NCI-H1092 (cell line): ENCODE measurements around the gene DISC1.
"Not testable (repeated sequence)": the region's sequence is repeated elsewhere in the genome, so short reads cannot be mapped to it uniquely, and the experiment has no call there.

Experiments used
- DNase-seq: peaks from one replicate; lab custom pipeline; 2025; lab: John Stamatoyannopoulos, UW

Gene DISC1

DNA sequence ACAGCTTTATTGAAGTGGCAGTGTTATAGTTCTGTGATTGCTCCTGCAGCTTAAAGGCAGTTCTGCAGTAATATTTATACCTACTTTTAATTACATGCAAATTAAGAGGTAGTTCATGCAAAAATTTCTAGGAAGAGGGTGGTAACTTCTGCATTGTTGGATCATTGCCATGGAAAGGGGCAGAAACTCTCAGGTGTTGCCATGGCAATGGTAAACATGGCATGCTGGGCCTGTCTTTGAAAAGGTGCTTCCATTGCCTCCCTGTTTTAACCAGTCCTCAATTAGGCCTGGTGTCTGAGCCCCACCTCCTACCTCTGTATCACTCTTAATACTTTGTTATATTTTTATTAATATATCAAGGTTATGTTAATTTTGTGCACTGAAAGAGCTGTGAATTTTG lies 104.7 kb downstream of the DISC1 start:
- no peak for DNase-seq

GRCh38 chr1:231733063-231733462 lies 106.5 kb downstream of the DISC1 start:
- no peak for DNase-seq

GRCh38 chr1:231733672-231734071 lies 107.1 kb downstream of the DISC1 start:
- no peak for DNase-seq

DNA sequence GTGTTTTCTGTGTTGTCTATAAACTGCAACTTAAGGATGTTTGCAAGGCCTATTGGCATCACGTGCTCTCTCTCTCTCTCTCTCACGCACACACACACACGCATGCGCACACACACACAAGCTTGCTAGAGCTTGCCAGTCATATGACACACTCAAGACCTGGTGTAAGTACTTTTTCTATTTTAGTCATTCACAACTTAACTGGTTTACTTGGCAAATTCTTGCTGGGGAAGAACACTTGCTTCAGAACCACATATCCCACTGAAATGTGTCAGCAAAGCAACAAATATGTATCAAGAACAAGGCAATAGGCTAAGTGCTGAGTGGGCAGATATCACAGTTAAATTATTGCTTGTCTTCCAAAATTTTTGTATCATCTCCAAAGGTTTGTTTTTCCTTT lies 107.8 kb downstream of the DISC1 start:
- no peak for DNase-seq

- no peak for DNase-seq
These were observed 108.8 kb downstream of the DISC1 start for GRCh38 chr1:231735411-231735810.

DNA sequence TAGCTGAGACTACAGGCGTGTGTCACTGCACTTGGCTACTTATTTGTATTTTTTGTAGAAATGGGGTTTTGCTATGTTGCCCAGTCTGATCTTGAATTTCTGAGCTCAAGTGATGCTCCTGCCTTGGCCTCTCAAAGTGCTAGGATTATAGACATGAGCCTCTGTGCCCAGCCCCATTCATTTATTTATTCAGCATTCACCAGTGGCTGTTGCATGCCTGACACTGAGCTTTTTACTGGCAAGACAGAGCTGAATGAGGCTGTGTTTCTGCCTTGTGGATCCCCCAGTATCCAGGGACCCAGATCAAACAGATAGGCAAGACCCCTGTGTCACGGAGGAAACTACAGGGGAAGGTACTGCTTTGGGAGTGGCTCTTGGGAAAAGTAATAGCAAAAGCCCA lies 109.4 kb downstream of the DISC1 start:
- no peak for DNase-seq

DNA sequence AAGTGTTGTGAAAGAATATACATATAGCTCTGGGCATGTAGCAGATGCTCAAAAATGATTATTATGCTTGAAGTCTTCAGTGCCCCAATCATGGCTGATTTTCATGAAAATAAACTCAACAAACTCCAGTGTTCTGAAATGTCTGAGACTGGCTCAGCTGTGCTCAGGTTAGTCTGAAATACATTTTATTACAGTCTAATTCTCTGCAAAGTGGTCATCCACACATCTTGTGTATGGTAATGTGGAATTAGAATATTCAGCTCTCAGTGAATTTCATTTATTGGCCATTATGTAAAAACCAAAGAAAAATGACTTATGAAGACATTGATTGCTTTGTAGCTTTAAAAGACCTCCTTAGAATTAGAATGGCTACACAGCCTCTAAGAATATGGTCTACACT lies 109.9 kb downstream of the DISC1 start:
- no peak for DNase-seq

DNA sequence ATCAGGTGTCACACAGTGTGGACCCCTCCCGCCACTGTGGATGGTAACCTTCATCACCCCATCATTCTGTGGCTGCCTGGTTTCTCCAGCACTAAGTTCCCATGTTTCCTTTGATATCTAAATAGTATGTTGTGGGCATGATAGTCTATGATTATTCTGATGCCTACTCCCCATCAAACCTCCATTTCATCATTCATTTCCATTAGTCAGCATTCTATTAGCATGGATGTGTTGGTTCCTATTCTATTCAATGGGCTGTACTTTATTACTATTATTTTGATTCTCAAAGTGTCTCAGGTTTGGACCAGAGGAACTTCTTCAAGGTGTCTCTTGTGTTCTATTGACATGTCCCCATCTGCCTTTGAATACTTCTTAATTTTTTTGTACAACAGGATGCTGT lies 112.0 kb downstream of the DISC1 start:
- no peak for DNase-seq

- no peak for DNase-seq
These were observed 117.4 kb downstream of the DISC1 start for GRCh38 chr1:231743966-231744365.

GRCh38 chr1:231748760-231749415 lies 122.3 kb downstream of the DISC1 start:
- no peak for DNase-seq

DNA sequence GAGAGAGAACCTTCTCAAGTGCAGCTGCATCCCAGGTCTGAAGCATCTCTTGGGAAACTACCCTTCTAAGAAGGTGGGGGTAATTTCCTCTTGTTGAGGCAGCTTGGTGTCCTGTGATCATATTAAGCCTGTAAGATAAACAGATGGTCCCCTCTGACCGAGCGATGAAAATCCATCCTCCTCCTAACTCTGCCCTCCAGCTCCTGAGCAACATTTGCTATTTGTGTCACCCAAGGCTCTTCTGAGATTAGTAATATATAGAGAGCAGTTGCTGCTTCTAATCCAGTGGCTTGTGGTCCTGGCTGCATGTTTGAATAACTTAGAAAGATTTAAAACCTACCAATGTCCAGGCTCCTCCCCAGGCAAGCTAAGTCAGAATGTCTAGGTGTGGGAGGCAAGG lies 123.7 kb downstream of the DISC1 start:
- no peak for DNase-seq

DNA sequence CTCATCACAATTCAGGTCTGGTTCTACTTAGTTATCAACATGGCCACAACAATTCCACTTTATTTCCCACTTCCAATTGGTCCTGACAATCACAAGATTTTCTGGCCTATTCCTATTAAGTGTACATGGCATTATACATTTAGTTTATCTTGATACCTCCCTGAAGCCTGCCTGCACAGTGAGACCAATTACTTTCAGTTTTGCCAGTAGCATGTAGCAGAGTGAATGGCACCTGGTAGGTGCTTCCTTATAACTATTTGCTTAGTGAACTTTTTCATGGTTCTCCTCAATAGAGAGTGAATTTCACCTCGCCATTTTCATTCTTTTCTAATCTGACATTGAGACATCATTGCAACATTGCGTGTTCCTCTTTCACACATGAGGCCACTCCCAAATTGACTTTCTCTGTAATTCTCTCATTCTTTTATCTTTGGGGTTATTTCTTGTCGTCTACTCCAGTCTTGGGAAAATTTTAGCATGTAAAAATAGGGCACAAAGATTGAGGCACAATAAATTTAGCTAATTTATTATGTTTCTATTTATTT lies 124.3 kb downstream of the DISC1 start:
- no peak for DNase-seq

GRCh38 chr1:231751415-231751814 lies 124.8 kb downstream of the DISC1 start:
- DNase-seq, result no peak

DNA sequence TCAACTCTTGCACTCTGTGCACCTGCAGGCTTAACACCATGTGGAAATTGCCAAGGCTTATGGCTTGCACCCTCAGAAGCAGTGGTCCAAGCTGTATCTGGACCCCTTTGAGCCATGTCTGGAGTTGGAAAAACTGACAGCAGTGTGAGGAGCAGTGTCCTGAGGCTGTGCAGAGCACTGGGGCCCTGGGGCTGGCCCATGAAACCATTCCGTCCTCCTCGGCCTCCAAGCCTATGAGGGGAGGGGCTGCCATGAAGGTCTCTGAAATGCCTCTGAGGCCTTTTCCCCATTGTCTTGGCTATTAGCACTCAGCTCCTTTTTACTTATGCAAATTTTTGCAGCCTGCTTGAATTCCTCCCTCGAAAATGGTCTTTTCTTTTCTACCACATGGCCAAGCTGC lies 126.7 kb downstream of the DISC1 start:
- no peak for DNase-seq

GRCh38 chr1:231757101-231757404 lies 130.5 kb downstream of the DISC1 start:
- no peak for DNase-seq

- no peak for DNase-seq
These were observed 131.2 kb downstream of the DISC1 start for GRCh38 chr1:231757759-231758158.

GRCh38 chr1:231761252-231761651 lies 134.7 kb downstream of the DISC1 start:
- DNase-seq, result no peak

DNA sequence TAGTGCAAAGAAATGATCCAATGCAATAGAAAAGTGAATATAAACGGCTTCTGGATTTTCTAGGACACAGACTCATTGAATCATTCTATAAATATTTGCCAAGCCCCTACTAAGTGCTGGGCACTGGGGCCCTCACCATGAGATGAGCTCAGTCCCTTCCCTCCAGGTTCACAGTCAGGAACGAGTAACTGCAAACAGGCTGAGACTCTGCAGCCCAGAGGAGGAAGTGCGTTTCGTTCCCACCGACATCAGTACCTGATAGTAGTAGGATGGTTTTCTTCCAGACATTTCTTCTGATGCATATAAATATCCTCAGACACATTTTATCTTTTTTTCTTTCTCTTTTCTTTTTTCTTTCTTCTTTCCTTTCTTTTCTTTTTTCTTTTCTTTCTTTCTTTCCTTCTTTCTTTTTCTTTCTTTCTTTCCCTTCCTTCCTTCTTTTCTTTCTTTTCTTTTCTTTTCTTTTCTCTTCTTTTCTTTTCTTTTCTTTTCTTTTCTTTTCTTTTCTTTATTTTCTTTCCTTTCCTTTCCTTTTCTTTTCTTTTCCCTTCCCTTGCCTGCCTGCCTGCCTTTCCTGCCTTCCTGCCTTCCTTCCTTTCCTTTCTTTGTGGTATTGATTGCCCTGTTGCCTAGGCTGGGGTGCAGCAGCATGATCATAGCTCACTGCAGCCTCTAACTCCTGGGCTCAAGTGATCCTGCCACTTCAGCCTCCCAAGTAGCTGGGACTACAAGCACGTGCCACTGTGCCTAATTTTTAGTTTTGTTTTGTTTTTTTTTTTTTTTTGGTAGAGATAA lies 135.4 kb downstream of the DISC1 start:
- DNase-seq, result no peak

- no peak for DNase-seq
These were observed 136.9 kb downstream of the DISC1 start for GRCh38 chr1:231763456-231763855.

GRCh38 chr1:231765825-231766224 lies 139.2 kb downstream of the DISC1 start:
- DNase-seq, result not testable (repeated sequence)

- DNase-seq, result no peak
These were observed 140.9 kb downstream of the DISC1 start for GRCh38 chr1:231767471-231767870.

DNA sequence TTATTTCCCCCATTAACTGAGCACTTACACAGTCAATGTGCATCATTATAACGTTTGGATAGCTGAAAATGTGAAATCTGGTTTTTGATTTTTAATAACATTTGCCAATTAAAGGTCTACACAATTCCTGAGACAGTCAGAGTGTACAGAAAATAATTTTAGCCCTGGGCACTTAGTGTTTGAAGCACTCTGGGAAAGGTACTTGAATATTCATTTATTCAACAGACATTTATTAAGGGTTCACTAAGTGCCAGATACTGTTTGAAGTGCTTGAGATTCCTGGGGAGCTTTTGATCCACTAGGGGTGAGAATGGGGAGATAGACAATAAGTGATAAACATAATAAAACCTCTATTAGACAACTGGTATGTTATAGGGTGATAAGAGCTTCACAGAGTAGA lies 141.8 kb downstream of the DISC1 start:
- no peak for DNase-seq

DNA sequence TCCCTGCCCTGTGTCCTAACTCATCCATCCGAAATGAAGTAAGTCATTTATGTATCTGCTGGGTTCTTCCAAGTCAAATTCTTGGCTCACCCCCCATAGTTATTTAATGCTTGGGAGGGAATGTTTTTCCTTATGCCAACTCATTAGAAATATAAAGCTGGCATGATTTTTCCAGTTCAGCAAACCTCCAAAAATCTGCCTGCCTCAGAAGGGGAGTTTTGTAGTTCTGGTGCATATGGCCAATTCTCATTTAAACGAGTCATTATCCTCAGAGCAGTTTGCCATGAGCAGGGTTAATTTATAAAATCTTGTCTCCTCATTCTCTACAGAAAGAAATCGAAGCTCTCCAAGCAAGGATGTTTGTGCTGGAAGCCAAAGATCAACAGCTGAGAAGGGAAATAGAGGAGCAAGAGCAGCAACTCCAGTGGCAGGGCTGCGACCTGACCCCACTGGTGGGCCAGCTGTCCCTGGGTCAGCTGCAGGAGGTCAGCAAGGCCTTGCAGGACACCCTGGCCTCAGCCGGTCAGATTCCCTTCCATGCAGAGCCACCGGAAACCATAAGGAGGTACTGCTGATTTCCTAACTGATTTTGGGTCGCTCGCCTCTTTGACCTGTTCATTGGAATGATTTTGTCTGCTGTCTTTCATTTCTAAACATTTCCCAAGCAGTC lies 144.1 kb downstream of the DISC1 start:
- DNase-seq, result no peak
